Measurements from ENCODE around the gene ARID1B.

DNA sequence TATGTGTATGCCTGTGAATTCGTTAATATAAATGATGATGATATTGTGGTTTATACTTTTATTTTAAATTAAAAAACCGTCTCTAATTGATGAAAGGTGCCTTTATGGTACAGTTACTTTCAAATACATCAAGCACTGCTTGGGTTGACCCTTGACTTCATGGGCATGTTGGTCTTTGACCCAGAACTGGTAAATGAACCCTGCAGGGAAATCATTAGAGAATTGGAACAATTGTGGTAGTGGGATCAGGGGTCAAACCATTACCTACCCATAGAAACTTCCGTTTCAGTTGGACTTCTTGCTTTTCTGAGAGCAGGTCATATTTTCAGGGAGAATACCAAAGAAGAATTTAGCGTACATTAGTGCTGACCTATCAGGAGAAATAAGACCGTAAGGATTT, 288.2 kb downstream of the ARID1B start:
- TF ChIP-seq, protein P1, sequence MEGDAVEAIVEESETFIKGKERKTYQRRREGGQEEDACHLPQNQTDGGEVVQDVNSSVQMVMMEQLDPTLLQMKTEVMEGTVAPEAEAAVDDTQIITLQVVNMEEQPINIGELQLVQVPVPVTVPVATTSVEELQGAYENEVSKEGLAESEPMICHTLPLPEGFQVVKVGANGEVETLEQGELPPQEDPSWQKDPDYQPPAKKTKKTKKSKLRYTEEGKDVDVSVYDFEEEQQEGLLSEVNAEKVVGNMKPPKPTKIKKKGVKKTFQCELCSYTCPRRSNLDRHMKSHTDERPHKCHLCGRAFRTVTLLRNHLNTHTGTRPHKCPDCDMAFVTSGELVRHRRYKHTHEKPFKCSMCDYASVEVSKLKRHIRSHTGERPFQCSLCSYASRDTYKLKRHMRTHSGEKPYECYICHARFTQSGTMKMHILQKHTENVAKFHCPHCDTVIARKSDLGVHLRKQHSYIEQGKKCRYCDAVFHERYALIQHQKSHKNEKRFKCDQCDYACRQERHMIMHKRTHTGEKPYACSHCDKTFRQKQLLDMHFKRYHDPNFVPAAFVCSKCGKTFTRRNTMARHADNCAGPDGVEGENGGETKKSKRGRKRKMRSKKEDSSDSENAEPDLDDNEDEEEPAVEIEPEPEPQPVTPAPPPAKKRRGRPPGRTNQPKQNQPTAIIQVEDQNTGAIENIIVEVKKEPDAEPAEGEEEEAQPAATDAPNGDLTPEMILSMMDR (IDR thresholded peaks at IDR 0.05) = no peak
- TF ChIP-seq POLR2A (IDR thresholded peaks at IDR 0.05) = no peak
